ENCODE measurements around the gene TSPAN9. TPM values are rescaled to one million over a fixed set of nuclear protein-coding genes. Genes with fewer than 3 reads are reported as not detected.

TSPAN9 gene
- polyA plus RNA-seq, 1 experiment, result 67.0 TPM

DNA sequence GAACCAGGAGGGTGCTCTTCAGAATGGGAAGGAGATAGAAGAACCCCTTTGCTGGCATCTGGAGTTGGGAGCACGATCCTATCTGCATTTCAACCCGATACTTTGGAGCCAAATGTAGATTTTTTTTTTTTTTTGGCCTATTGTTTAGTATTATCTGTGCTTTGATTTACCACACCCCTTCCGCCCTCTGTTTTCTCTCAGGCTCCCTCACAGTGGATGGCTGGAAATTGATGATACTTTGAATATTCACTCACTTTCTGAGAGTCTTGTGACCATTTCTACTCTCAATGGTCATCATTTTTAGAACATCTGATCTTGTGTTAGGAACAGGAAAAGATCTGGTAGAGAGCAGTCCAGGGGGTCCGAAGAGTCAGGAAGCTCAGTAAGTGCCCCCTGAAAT is 9.0 kb downstream of the TSPAN9 start:
- Histone ChIP-seq H3K36me3 (ENCODE audit: control insufficient read depth, insufficient read depth, low read length) (peaks cover 1% of the 10 kb centered on the region; the same call in 1 of the 2 replicates), H3K27me3 (ENCODE audit: control insufficient read depth, insufficient read depth, low read length) (no peaks in the 10 kb centered on the region), H3K4me3 (ENCODE audit: low read depth, low read length) (no peak overlapping the region)
- ChIA-PET POLR2A (no interaction called here), CTCF (interaction anchor here (0.5 kb wide), 1 partner anchor 10 kb away, joined by 3 read pairs; no protein-coding TSS in a partner anchor)
- no peak for TF ChIP-seq CTCF (IDR thresholded peaks at IDR 0.05; ENCODE audit: insufficient read depth, low read depth, low read length)
- DNase-seq (ENCODE audit: low read depth), result no peak

DNA sequence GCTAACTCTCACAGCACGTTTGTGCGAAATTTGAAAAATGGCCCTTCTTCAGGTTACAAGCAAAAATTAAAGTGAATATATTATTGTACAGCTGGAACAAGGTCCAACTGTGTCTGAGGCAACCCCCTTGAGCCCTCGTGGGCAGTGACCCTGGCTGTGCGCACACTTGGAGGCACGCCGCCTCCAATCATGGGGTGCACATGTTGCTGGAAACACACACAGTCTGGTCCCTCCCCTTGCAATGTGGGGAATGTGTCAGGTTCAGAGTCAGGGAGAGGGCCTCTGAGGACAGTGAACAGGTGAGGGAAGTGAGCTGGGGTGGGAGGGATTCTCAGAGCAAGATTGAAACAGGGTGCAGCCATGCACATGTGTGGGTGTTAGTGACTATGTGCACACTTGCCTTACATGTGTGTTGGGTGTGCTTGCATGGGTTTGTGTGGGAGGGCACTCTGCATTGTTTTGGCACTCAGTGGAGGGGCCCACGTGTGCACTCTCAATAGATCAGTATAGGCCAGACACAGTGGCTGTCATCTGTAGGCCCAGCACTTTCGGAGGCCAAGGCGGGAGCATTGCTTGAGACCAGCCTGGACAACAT is 9.6 kb downstream of the TSPAN9 start:
- POLR2A ChIA-PET, result no interaction called here
- no peak for DNase-seq (ENCODE audit: low read depth)
- H3K27me3 ChIP-seq (ENCODE audit: control insufficient read depth, insufficient read depth, low read length), result no peaks in the 10 kb centered on the region
- H3K36me3 ChIP-seq (ENCODE audit: control insufficient read depth, insufficient read depth, low read length), result peaks cover 3% of the 10 kb centered on the region; the same call in 1 of the 2 replicates
- CTCF ChIA-PET, result interaction anchor here (0.5 kb wide), 1 partner anchor 10 kb away, joined by 3 read pairs; no protein-coding TSS in a partner anchor
- H3K4me3 ChIP-seq (ENCODE audit: low read depth, low read length), result no peak overlapping the region
- TF ChIP-seq CTCF (IDR thresholded peaks at IDR 0.05; ENCODE audit: insufficient read depth, low read depth, low read length), result no peak

DNA sequence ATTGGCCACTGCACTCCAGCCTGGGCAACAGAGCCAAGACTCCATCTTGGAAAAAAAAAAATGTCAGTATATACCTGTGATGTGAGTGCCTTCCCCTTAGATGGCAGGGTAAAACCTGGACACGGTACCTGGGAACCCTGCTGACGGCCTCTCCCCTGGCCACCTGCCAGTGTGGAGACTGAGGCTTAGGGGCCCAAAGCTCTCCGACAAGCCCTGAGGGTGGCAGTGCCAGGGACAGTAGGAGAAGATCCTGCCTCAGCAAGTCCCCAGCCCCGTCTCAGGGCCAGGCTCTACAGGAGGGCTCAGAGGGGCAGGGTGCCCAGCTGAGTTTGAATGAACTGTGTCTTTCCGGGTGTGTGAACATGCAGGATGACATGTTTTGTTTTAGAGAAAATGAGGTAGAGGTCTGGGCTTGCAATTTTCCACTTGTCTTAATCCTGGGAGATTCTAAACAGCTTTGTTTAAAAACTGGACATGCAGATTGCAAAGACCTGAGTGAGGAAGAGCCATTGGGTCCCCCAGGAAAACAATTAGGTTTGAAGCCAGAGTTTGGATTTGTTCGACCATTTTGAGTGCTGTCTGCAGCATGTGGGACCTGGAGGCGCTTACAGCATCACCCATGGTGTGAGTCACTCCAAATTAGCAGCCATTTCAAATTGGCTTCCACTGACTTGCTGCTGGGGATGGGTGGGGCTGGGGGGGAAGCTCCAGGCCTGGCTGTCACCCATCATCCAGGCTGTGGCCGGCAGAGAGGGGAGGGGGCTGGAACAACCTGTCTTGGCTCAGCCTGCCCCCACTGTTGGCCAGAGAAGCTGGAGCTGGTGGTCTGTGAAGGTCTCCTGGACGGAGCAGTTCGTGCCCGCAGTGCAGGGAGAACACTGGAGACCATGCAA is 10.8 kb downstream of the TSPAN9 start:
- TF ChIP-seq CTCF (IDR thresholded peaks at IDR 0.05; ENCODE audit: insufficient read depth, low read depth, low read length), result no peak
- no peak overlapping the region for H3K4me3 ChIP-seq (ENCODE audit: low read depth, low read length)
- CTCF ChIA-PET, result interaction anchor here (0.7 kb wide), 1 partner anchor 29 kb away, joined by 5 read pairs; no protein-coding TSS in a partner anchor
- H3K36me3 ChIP-seq (ENCODE audit: control insufficient read depth, insufficient read depth, low read length), result peaks cover 3% of the 10 kb centered on the region; the same call in 1 of the 2 replicates
- DNase-seq (ENCODE audit: low read depth), result no peak
- no peaks in the 10 kb centered on the region for H3K27me3 ChIP-seq (ENCODE audit: control insufficient read depth, insufficient read depth, low read length)
- POLR2A ChIA-PET, result no interaction called here

DNA sequence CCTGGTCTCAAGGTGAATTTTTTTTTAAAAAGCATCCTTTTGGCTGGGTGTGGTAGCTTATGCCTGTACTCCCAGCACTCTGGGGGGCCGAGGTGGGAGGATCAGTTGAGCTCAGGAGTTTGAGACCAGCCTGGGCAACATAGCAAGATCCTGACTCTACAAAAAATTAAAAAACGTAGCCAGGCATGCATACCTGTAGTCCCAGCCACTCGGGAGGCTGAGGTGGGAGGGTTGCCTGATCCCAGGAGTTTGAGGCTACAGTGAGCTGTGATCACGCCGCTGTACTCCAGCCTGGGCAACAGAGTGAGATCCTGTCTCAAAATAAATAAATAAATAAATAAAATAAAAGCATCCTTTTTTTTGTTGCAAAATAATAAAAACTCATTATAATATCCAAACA is 12.4 kb downstream of the TSPAN9 start:
- CTCF ChIA-PET, result interaction anchor here (1.1 kb wide), 1 partner anchor 15 kb away, joined by 3 read pairs; no protein-coding TSS in a partner anchor
- POLR2A ChIA-PET, result no interaction called here
- H3K4me3 ChIP-seq (ENCODE audit: low read depth, low read length), result no peak overlapping the region
- no peaks in the 10 kb centered on the region for H3K27me3 ChIP-seq (ENCODE audit: control insufficient read depth, insufficient read depth, low read length)
- H3K36me3 ChIP-seq (ENCODE audit: control insufficient read depth, insufficient read depth, low read length), result peaks cover 3% of the 10 kb centered on the region; the same call in 1 of the 2 replicates
- DNase-seq (ENCODE audit: low read depth), result no peak
- TF ChIP-seq CTCF (IDR thresholded peaks at IDR 0.05; ENCODE audit: insufficient read depth, low read depth, low read length), result no peak
